Neuronal stem cell (in vitro differentiated cells): ENCODE results near the gene DMD.

ENCODE experiments used
- DNase-seq: peaks from one replicate; pipeline ENCODE4 v3.0.0-alpha.2; 2013; ENCODE audit warnings: low spot score
- H2AFZ ChIP-seq: one replicate; pipeline ENCODE4 v1.6.1; 2013; ENCODE audit warnings: mild to moderate bottlenecking, low read length, inconsistent platforms
- H2AK5ac ChIP-seq: 2 replicates; pipeline ENCODE4 v1.6.1; 2013; ENCODE audit warnings: low read depth, mild to moderate bottlenecking, inconsistent platforms, low read length, moderate library complexity, mixed read lengths
- H2BK120ac ChIP-seq: 2 replicates; pipeline ENCODE4 v1.6.1; 2013; ENCODE audit warnings: low read depth, mild to moderate bottlenecking, inconsistent platforms, low read length, moderate library complexity, mixed read lengths
- H2BK12ac ChIP-seq: one replicate; pipeline ENCODE4 v1.6.1; 2013; ENCODE audit warnings: low read length, inconsistent platforms
- H2BK15ac ChIP-seq: 2 replicates; pipeline ENCODE4 v1.6.1; 2013; ENCODE audit warnings: mild to moderate bottlenecking, low read length, inconsistent platforms, mixed read lengths
- H2BK5ac ChIP-seq: one replicate; pipeline ENCODE4 v1.6.1; 2013; ENCODE audit warnings: inconsistent platforms, mild to moderate bottlenecking, low read length, moderate library complexity
- H3K14ac ChIP-seq: one replicate; pipeline ENCODE4 v1.6.1; 2013; ENCODE audit warnings: low read length, inconsistent platforms
- H3K18ac ChIP-seq: 2 replicates; pipeline ENCODE4 v1.6.1; 2013; ENCODE audit warnings: low read length, inconsistent platforms
- H3K23ac ChIP-seq: 2 replicates; pipeline ENCODE4 v1.6.1; 2013; ENCODE audit warnings: low read depth, mild to moderate bottlenecking, mixed read lengths, low read length, inconsistent platforms; ENCODE audit not compliant: poor library complexity
- H3K27ac ChIP-seq: replicated peaks from 3 replicates; pipeline ENCODE4 v1.5.1; 2013; ENCODE audit warnings: low read length, inconsistent platforms
- H3K27me3 ChIP-seq, 3 experiments: 2 replicates each; pipeline ENCODE4 v1.6.1; 2013; ENCODE audit warnings: low read length in 3 of 3, mild to moderate bottlenecking in 2 of 3, inconsistent platforms in 1 of 3, low read depth in 1 of 3, mixed read lengths in 1 of 3, moderate library complexity in 1 of 3; ENCODE audit not compliant: control insufficient read depth in 3 of 3, insufficient read depth in 3 of 3
- H3K36me3 ChIP-seq, 2 donors: replicated peaks in 1 of 2; 2 replicates each; pipeline ENCODE4 v1.6.1; 2013; ENCODE audit warnings: low read length in 2 of 2; ENCODE audit not compliant: control insufficient read depth in 2 of 2, insufficient read depth in 2 of 2
- H3K4ac ChIP-seq: 2 replicates; pipeline ENCODE4 v1.6.1; 2013; ENCODE audit warnings: inconsistent platforms, mild to moderate bottlenecking, low read length, moderate library complexity
- H3K4me1 ChIP-seq, 2 donors: 1 replicate in 1 of 2; 2 replicates in 1 of 2; pipeline ENCODE4 v1.6.1; 2013; ENCODE audit warnings: low read length in 2 of 2, low read depth in 1 of 2; ENCODE audit not compliant: control insufficient read depth in 2 of 2, insufficient read depth in 1 of 2
- H3K4me2 ChIP-seq: one replicate; pipeline ENCODE4 v1.6.1; 2013; ENCODE audit warnings: mild to moderate bottlenecking, low read length, inconsistent platforms; ENCODE audit not compliant: insufficient read depth, poor library complexity, severe bottlenecking
- H3K4me3 ChIP-seq, 2 donors: 2 replicates each; pipeline ENCODE4 v1.5.1; 2013; ENCODE audit warnings: low read length in 2 of 2, mild to moderate bottlenecking in 2 of 2, inconsistent platforms in 1 of 2, moderate library complexity in 1 of 2
- H3K79me1 ChIP-seq: one replicate; pipeline ENCODE4 v1.6.1; 2013; ENCODE audit warnings: low read depth, mild to moderate bottlenecking, inconsistent platforms, low read length, moderate library complexity
- H3K9ac ChIP-seq: one replicate; pipeline ENCODE4 v1.6.1; 2013; ENCODE audit warnings: mild to moderate bottlenecking, low read depth, low read length, inconsistent platforms; ENCODE audit not compliant: poor library complexity
- H3K9me3 ChIP-seq, 2 donors: replicated peaks in 1 of 2; 2 replicates each; pipeline versions ENCODE3 to v1.6.1; 2013; ENCODE audit warnings: low read length in 2 of 2, mild to moderate bottlenecking in 2 of 2, inconsistent platforms in 1 of 2, low read depth in 1 of 2, mixed read lengths in 1 of 2, moderate library complexity in 1 of 2; ENCODE audit not compliant: control insufficient read depth in 2 of 2, insufficient read depth in 1 of 2
- H4K8ac ChIP-seq: one replicate; pipeline ENCODE4 v1.6.1; 2013; ENCODE audit warnings: low read depth, mild to moderate bottlenecking, inconsistent platforms, low read length, moderate library complexity
- H4K91ac ChIP-seq: one replicate; pipeline ENCODE4 v1.6.1; 2013; ENCODE audit warnings: low read length, low read depth, mild to moderate bottlenecking, inconsistent platforms; ENCODE audit not compliant: poor library complexity
- WGBS, 2 donors: extraction: QIAGEN DNeasy Blood & Tissue Kit; methylation state at CpG; one replicate each; pipeline ENCODE4 v1.1.7; 2013; ENCODE audit warnings: missing lambda C conversion rate in 2 of 2, mixed read lengths in 1 of 2; ENCODE audit not compliant: insufficient read length in 2 of 2, insufficient replicate concordance in 1 of 2; ENCODE audit errors: extremely low coverage in 2 of 2; 5-methylcytosine and 5-hydroxymethylcytosine counted together

Gene DMD

GRCh38 chrX:31981546-31982062 lies 1229.7 kb downstream of the DMD start:
- Histone ChIP-seq H3K4me2 (no peak overlapping the region), H2BK12ac (no peak overlapping the region), H4K8ac (no peak overlapping the region), H3K18ac (no peak overlapping the region), H3K27ac (no peak overlapping the region), H3K4ac (no peak overlapping the region), H3K36me3 (no peaks in the 10 kb centered on the region), H3K4me3 (no peak overlapping the region), H3K79me1 (no peaks in the 10 kb centered on the region), H2BK120ac (no peak overlapping the region), H2BK5ac (no peak overlapping the region), H2AFZ (peak overlapping the region; percentile 26), H2AK5ac (no peak overlapping the region), H3K9ac (no peak overlapping the region), H3K23ac (no peak overlapping the region), H2BK15ac (no peak overlapping the region), H3K9me3 (no peaks in the 10 kb centered on the region), H3K4me1 (no peaks in the 10 kb centered on the region), H3K27me3 (no peaks in the 10 kb centered on the region), H3K14ac (no peak overlapping the region), H4K91ac (no peak overlapping the region)
- no CpG with 5 or more reads among the region's 7 CpGs for WGBS, 2 donors
- DNase-seq, result no peak

DNA sequence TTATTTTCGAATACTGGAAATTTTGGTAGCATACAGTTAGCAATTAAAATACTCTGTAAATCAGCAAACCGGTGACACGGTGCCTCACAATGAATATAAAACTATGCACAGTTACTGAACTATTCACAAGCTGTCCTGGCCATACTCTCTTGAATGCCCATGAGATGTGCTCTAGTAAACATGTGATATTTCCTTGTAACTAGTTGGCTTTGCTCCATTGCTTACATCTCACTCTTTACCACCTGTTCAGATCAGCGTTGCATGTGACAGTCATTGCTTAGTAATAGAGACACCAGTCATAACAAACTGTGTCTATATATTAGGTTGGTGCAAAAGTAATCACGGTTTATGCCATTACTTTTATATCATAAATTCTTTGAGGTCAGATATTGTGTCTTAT lies 1241.6 kb downstream of the DMD start:
- Histone ChIP-seq H3K23ac (no peak overlapping the region), H2BK120ac (no peak overlapping the region), H3K9ac (no peak overlapping the region), H2BK12ac (no peak overlapping the region), H4K8ac (no peak overlapping the region), H3K9me3 (no peaks in the 10 kb centered on the region), H2BK15ac (no peak overlapping the region), H2AK5ac (no peak overlapping the region), H3K4me1 (no peaks in the 10 kb centered on the region), H3K4me3 (no peak overlapping the region), H4K91ac (no peak overlapping the region), H3K79me1 (no peaks in the 10 kb centered on the region), H3K36me3 (no peaks in the 10 kb centered on the region), H3K18ac (no peak overlapping the region), H3K4ac (no peak overlapping the region), H3K14ac (no peak overlapping the region), H2AFZ (no peak overlapping the region), H3K27me3 (no peaks in the 10 kb centered on the region), H3K4me2 (no peak overlapping the region), H3K27ac (no peak overlapping the region), H2BK5ac (no peak overlapping the region)
- no CpG with 5 or more reads among the region's 5 CpGs for WGBS, 2 donors
- no peak for DNase-seq

- Histone ChIP-seq H2AK5ac (no peak overlapping the region), H2BK15ac (no peak overlapping the region), H3K9ac (no peak overlapping the region), H3K9me3 (no peaks in the 10 kb centered on the region), H3K27me3 (no peaks in the 10 kb centered on the region), H3K27ac (no peak overlapping the region), H3K4me1 (no peaks in the 10 kb centered on the region), H3K14ac (no peak overlapping the region), H3K4me2 (no peak overlapping the region), H3K4ac (no peak overlapping the region), H2BK12ac (no peak overlapping the region), H3K36me3 (no peaks in the 10 kb centered on the region), H3K18ac (no peak overlapping the region), H2BK5ac (no peak overlapping the region), H4K91ac (no peak overlapping the region), H2AFZ (no peak overlapping the region), H3K23ac (no peak overlapping the region), H3K4me3 (no peak overlapping the region), H4K8ac (no peak overlapping the region), H2BK120ac (no peak overlapping the region), H3K79me1 (no peaks in the 10 kb centered on the region)
- DNase-seq, result no peak
- no CpG with 5 or more reads among the region's 1 CpG for WGBS, 2 donors
Measured at GRCh38 chrX:31962256-31962655, 1249.1 kb downstream of the DMD start.

- Histone ChIP-seq H3K4me2 (no peak overlapping the region), H3K9ac (no peak overlapping the region), H3K4me1 (no peaks in the 10 kb centered on the region), H2BK5ac (no peak overlapping the region), H3K27ac (no peak overlapping the region), H3K18ac (no peak overlapping the region), H3K36me3 (no peaks in the 10 kb centered on the region), H3K4ac (no peak overlapping the region), H3K14ac (no peak overlapping the region), H2BK15ac (no peak overlapping the region), H3K9me3 (no peaks in the 10 kb centered on the region), H3K79me1 (no peaks in the 10 kb centered on the region), H4K91ac (no peak overlapping the region), H4K8ac (no peak overlapping the region), H3K4me3 (no peak overlapping the region), H2BK12ac (no peak overlapping the region), H2AFZ (no peak overlapping the region), H3K27me3 (no peaks in the 10 kb centered on the region), H2BK120ac (no peak overlapping the region), H3K23ac (no peak overlapping the region), H2AK5ac (no peak overlapping the region)
- no peak for DNase-seq
- no CpG with 5 or more reads among the region's 5 CpGs for WGBS, 2 donors
Measured at GRCh38 chrX:31934842-31935370, 1276.4 kb downstream of the DMD start.
